OCI-M2 (cell line): ENCODE results near the gene YOD1.

Source experiments
- DNase-seq: peaks from one replicate; lab custom pipeline; 2025; ENCODE audit not compliant: unreplicated experiment; lab: John Stamatoyannopoulos, UW

YOD1 gene

DNA sequence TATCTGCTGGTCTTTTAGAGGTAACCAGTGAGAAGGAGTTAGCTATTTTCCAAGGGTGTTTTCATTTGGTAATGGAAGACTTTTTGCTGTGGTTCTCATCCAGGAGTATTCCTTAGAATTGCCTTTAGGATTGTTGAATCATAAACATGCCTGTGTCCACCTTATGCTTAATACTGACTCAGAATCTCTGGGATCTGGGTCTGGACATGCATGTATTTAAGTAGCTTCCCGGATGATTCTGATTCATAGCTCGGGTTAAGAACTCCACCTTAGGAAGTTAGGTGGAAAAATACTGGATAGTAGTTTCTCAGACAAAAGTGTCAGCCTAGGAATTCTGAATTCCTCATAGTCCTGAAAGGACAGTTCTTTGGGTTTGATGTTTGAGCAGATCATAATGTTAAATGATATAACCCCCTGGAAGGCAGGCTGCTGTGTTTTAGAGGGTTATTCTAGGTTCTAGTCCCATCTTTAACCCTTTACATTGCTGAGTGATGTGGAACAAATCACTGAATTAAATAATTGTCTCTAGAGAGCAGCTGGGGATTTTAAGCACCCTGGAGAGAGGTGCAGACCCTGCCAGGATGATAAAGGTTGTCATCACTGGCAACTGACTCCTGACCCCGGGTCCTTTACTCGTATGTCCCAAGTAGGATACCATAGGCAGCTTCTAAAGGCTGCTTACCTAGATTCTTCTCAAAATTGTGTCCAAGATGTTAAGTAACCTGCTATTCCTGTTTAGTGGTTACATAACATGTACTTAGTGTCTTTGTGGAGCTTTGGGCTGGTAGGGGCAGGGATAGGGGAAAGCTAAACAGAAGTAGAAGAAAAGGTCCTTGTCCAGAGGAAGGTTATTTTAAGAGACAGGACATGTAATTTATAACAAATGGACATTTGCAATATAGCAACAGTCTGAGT, 23.2 kb upstream of the YOD1 start:
- DNase-seq: no peak

DNA sequence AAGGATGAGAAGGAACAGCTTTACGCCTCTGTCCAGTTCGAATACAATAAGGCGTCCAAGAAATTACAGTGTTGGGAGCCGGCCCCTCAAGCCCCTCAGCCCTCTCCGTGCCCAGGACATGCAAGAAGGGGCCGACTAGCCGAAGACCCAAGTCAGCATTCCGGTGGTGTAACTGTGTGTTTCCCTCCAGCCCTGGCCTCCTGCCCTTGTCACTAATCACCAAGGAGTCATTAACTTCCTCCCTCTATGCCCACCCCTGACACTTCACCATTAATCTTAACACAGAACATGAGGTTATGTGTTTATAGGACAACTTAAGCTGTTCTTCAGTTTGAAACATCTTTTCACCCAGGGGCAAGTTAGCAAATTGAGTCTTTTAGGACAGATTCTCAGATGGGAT, 21.2 kb upstream of the YOD1 start:
- no peak for DNase-seq

DNA sequence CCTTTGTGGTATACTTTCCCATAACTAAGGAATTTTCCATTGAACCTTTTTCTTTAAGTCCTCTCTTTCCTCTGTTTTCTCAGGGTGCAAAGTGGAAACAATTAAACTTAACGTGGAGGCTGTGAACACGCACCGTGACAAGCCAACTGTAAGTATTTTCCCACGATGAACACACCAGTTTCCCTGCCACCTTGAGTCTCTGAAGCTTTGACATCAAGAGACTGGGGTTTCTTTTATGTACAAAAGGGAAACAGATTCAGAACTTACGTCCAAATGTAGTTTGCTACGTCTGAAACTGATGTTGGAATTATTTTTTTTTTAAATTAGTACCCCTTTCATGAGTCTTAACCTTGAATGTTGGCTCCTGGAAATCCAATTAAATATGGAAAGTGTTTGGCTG, 20.4 kb upstream of the YOD1 start:
- DNase-seq: no peak

DNA sequence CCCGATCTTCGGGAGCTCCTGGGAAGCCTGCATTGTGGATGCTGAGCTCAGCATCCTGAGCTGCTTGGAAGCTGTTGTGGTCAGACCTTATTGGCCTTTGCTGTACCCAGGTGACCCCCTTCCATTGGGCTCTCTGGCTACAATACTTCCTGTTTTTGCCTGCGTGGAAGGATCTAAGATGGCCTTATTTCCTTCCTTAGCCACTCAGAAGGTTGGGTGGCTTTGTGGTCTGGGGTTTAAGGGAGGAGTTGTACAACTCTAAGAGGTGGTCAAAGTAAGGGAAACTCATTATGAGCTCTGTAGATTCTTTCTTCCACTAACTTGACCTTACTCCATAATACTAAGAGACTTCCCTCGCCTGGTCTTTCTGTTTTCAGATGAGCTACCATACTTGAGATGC, 19.8 kb upstream of the YOD1 start:
- no peak for DNase-seq

DNA sequence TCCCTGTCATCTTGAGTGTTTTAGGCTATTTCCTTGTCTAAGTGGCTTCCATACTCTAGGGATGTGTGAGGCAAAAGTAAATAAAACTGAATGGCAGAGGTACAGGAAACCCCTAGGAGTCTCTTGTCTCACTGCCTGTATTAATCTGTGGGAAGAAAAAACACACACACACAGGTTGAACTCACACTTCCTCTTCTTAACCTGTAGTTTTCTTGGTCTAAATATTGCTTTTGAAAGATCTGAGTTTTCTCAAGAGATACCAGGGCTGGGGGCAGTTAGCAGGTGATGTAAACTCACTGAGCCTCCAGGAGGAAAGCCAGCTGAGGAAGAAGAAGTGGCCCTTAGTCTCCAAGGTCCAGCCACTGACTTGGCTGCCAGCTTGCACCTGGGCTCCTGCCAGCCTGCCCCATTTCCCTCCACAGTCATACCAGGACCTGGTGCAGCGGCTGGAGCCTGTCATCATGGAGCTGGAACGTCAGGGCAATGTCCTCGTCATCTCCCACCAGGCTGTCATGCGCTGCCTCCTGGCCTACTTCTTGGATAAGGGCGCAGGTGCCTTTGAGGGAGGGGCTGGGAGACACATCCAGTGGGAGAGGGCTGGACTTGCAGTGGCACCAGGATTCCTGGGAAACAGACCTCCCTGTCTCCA, 19.0 kb upstream of the YOD1 start:
- no peak for DNase-seq

DNA sequence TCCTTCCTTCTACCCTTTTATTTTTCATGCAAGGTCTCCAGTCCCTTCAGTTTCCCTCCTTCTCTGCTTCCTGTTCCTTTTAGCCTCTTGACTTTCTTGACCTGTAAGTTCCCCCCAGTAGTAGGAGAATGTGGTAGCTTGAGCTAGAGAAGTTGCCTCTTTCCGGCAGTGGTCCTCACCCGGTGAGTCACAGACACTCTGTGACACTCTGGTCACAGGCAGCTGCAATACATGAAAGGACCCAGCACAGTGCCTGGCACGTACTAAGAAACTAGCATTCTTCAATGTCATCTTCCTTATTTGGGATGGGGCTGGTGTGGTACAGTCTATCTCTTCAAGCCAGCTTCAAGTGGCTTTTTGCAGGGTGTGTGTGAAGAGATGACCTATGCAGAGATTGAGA, 18.1 kb upstream of the YOD1 start:
- DNase-seq: no peak

DNA sequence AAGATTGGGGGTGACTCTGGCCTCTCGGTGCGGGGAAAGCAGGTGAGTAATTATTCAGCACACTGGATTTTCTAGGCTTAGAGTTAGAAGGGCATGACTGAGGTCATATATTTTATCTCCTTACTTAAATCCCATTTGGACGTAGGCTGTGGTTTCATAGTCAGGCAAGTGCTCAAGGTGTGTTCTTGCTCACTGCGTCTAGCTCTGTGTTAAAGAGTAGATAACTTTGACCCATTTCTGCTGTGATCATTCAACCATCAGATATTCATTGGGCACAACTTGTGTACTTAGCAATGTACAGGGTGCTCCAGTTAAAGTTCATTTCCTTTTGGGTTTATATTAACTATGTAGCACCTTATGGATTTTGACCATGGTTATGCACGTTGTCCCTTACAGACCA, 16.7 kb upstream of the YOD1 start:
- DNase-seq: no peak

DNA sequence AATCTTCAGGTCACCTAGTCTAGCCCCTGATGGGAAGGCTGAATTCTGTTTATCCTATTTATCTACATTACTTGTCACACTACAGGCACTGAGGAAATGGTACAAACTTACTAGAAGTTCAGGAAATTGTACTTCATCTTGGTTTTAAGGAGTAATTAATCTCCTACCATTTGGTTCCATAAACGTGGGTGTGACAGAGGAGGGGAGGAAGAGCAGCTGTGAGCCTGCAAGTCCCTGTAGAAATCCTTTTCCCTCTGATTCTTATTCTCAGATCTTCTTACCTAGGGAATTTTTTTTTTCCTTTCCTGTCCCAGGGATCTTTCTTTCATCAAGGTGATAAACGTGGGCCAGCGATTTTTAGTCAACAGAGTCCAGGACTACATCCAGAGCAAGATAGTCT, 16.2 kb upstream of the YOD1 start:
- no peak for DNase-seq

DNA sequence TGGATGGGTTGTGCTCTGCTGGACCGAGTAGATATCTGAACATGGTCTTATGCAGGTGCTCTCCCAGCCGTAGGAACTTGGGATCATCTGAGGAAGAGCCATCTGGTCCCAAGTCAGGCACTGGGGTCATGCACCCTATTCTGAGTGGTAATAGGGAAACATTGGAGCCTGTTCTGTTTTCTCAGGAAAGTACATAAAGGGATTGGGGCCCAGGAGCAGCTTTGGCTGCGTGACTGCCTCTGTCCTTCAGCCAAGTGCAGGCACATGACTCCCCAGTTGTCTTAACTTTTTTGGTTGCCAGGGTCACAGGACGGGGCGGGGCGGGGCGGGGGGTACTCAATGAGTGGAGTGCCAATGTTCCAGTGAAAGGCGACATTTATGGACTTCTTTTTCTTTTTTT, 13.6 kb upstream of the YOD1 start:
- DNase-seq: no peak

DNA sequence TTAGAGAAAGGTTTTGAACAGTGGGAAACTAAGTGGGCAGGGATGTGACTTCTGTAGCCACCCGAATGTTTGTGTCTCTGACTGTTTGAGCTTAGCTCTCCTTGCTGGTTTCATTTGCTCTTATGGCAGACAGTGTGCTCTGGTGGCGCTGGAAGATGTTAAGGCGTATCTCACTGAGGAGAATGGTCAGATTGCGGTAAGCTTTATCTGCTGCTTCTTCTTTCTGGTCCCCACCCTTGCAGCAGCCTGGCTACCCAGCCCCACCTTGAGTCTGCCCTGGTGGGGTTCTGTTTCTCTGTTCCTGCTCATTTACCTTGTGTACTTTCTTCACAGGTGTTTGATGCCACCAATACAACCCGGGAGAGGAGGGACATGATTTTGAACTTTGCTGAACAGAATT, 12.0 kb upstream of the YOD1 start:
- DNase-seq: no peak

DNA sequence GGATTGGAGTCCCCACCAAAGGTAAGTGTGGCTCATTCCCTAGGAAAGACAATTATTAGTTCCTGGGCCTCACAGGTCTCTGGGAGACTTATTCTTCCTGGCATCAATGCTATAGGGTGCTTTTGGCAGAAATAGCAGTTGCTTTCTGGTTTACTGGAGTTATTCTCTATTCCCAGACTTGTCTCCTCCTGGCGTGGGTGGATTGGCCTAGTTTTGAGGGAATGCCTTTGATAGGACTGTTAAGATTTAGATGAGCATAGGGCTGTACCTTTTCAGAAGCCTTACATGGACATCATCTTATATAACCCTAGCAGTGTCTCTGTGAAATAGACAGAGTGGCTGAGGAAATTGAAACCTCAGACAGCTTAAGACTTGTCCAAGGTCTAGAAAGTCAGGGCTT, 11.1 kb upstream of the YOD1 start:
- no peak for DNase-seq

DNA sequence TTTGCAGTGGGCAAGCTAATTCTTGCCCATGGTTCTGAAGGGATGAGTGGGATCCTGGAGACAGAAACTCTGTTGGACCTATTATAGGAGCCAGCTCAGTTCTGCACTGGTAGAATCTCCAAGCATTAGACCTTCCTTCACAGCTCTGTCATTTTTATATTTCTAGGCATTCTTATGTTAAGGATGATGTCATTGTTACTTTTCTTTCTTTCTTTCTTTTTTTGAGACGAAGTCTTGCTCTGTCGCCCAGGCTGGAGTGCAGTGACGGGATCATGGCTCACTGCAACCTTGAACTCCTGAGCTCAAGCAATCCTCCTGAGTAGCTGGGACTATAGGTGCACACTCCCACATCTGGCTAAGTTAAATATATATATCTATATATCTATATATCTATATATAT, 9.6 kb upstream of the YOD1 start:
- no peak for DNase-seq

DNA sequence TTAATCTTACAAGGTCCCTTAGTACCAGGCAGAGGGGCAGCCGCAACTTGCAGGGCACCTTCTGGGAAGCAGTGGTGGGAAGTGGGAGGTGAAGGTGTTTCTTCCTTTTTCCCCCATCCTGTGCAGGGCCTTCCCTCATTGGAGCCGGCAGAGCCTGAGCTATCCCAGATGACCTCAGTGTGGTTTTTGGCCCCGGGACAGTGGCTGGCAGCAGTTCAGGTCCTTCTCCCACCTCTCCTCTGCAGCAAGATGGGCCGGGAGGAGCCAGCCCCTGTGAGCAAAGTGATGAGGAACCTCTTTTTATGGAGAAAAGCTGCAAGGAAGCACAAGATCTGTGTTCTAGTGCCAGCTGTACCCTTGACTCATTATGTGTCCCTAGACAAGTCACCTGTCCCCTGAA, 8.9 kb upstream of the YOD1 start:
- no peak for DNase-seq

DNA sequence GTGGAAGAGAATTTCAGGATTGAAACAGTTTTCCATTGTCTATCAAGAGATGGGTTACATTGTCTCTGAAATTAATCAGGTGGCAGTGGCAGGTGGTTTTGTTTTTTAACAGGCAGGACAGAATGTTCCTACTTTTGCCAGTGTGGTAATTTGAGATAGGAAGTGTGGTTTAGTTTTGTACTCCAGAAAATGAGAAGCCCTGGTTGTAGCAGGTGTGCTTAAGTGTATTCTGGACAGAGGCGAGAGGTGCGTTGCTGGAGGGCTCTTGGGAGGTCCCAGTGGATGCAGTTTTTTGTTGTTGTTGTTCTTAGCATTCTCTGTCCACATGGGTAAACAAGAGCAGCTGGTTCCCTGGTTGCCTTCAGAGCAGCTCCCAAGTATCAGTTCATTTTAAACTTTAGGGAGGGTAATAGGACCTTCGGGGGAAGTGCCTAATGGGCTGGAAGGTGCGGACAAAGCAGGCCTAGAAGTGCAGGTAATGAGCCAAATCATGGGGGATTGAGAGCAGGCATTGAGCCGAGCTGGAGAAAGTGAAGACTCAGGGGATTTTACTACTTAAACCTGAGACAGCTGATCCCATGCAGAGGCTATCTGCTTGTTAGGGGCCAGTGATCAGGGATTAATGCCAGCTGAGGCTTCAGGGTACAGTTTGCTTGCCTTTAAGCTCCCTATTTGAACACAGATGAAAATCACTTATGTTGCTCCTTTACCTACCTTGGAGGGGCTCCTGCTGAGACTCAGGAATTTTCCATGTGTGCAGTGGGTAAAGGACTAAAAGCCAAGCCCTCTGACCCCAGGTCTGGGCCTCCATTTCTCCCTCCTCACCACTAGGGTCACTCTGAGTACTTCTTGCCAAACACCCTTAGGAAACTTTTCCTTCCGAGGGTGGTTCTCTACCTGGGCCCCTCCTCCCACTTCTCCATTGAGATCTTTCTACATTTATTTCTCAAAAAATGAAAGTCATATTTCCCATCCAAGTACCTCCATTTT, 8.2 kb upstream of the YOD1 start:
- DNase-seq: no peak

DNA sequence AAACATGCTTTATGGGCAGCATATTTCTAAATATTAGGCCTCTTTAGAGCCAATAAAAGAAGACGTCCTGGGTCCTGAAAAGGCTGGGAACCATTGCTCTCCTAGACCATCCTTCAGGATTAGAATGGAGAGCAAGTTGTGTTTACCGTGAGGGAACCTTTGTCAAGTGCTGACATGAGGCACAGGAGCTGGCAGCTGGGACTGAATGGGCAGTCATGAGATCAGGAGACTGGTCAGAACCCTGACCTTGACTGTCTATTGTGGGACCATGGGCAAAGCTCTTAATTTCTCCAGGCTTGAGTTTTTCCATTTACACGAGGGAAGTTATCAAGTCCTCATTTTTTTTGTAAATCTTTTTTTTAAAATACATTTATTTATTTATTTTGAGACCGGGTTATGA, 7.2 kb upstream of the YOD1 start:
- DNase-seq: no peak

DNA sequence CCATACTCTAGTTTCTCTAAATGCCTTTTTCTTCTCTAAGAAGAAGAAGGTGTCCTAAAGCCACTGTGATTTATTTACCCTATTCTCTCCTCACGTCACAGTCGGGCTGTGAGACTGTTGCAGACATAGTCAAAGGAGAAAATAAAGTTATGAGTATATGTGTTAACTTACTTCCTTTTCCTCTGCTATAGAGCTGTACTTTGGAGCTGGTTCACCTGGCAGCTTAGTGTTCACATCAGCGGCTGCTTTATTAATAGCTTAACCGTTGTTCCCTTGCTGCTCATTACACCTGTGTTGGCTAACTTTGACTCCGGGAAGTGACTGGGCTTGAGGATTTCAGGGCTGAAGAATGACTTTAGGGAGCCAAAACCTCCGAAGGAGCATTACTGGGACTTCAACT, 5.7 kb upstream of the YOD1 start:
- DNase-seq: no peak

DNA sequence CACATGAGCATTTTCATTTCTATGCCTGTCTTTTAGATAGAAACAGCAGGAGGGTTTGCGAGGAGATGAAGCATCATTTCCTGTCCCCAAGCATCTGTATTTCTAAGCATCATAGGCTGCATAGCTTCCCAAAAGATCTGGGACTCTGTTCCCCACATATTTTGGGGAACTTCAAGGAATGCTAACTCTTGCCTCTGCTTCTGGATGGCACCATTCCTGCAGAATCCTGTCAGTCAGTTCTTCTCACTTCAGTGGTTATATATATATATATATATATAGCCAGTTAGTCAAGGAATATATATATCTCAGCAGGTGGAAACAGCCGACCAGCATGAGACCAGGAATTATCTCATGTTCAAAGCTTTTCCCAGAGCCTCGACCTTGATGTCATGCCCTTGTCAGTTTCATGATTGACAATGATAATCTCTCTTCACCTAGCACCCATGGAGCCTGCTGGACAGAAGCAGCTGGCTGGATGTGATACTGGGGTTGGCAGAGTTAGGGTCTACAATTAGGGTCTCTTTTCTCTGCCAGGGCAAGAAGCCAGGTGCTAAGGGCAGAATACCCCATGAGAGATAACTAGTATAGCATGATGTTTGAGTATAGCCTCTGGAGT, 4.5 kb upstream of the YOD1 start:
- DNase-seq: no peak

DNA sequence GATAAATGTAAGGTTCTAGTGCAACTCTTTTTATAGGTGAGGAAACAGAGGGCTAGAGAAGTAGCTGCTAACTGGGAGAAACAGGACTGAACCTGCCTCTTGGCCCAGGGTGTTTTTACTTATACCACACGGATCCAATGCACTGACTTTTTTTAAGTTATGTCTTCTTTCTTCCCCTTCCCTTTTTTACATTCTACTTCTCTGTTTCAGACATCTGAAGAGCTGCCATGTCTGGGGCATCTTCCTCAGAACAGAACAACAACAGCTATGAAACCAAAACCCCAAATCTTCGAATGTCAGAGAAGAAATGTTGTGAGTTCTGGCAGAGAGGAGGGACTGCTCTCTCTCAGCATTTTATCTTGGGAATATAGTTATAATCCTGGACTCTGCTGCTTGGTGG, 3.5 kb upstream of the YOD1 start:
- no peak for DNase-seq

DNA sequence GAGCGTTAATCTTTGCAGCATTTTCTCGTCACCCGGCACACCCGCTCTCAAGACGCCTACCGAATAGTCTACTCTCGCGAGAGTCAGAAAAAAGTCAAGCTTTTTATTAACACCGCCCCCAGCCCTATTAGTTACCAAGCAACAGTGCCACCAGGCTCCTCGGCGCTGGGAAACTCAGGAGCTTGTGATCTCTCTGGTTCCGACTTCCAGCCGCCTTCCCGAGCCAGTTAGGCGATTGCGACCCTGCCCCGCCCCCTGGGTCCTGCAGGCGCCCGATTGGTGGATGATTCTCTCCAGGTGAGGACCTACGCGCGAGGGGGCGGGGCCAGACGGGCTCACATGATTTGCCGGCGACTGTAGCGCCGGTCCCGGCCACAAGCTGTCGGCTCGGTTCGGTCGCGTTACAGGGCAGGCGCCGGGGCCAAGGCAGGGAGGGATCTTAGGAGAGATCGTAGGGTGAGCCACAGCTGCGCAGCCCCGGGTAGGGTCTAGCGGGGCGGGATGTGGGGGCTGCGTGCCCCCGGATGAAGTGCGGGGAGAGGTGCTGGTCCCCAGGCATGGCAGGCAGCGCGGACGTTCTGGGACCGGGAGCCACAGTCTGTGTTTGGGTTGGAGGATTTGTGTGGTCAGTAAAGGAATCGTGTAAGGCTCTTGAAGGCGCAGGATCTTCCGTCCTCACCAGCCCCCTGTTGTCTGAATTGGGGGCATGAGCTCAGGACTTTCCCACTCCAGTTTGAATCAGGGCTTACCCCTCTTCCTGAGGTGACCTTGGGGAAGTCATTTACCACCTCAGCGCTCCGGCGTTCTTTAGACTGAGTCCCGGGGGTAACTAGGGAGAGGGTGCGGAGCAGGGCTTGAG, 2.1 kb upstream of the YOD1 start, which contains the start of gene PFKFB2:
TSS of gene PFKFB2 (plus strand) at position 365 of the 859 bp plus-strand sequence. CDS start 1,443 bp downstream, outside the sequence.
- DNase-seq: peak; percentile 84
